ENCODE measurements around the gene SPEG.

DNA sequence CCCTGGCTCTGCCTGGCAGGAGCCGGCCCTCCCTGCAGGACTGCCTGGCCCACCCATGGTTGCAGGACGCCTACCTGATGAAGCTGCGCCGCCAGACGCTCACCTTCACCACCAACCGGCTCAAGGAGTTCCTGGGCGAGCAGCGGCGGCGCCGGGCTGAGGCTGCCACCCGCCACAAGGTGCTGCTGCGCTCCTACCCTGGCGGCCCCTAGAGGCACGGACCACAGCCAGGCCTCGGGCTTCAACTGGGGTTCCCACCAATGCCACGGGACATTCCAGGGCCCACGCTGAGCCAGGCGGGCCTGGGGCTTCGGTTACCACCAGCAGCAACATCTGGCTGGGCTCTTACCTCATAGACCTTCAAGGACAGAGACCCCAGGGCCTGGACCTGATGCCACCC is 57.9 kb downstream of the SPEG start:
- TF ChIP-seq, protein P1, sequence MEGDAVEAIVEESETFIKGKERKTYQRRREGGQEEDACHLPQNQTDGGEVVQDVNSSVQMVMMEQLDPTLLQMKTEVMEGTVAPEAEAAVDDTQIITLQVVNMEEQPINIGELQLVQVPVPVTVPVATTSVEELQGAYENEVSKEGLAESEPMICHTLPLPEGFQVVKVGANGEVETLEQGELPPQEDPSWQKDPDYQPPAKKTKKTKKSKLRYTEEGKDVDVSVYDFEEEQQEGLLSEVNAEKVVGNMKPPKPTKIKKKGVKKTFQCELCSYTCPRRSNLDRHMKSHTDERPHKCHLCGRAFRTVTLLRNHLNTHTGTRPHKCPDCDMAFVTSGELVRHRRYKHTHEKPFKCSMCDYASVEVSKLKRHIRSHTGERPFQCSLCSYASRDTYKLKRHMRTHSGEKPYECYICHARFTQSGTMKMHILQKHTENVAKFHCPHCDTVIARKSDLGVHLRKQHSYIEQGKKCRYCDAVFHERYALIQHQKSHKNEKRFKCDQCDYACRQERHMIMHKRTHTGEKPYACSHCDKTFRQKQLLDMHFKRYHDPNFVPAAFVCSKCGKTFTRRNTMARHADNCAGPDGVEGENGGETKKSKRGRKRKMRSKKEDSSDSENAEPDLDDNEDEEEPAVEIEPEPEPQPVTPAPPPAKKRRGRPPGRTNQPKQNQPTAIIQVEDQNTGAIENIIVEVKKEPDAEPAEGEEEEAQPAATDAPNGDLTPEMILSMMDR (IDR thresholded peaks at IDR 0.05) = no peak
- TF ChIP-seq POLR2A (IDR thresholded peaks at IDR 0.05) = no peak

All from Peyer's patch (tissue), 4 donors.